Stimulated activated CD8-positive, alpha-beta memory T cell treated with anti-CD3 and anti-CD28 coated beads, Interleukin-7, amount 100 ng/mL, for 4 hours (primary cell): Measurements from ENCODE around the gene APBA1.

Source experiments
- DNase-seq, 2 donors: peaks; one replicate each; pipeline ENCODE4 v3.0.0-alpha.2; 2020; ENCODE audit warnings: low read depth in 2 of 2

The APBA1 gene

DNA sequence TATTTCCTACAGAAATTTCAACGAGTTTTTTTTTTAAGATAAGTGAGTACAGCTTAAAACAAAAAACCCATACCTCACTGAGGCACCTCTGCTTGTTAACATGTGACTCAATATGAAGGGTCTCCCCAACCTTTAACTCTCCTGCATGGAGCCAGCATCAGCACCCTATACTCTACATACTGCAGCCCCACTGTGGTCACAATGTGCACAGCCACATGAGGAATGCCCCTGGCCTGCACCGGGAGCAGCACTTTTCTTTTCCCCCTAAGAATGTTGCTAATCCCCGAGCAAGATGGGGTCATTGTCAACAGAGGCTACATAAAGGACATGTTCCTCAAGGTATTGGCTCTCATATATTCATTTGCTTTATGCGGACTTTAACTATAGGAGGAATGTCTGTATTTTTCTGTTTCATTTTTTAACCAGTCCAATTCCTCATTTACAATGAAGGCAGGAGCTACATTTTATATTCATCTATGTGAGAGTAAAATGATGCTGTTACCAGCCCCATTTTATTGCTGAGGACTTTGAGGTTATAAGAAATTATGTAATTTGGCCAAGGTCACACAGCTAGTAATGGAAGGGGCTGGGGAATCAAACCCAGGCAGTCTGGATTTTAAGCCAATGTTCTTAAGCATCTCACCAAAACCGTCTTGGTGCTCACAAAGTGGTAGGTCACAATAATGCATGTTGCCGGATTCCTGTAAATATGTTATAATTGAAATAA is 93.0 kb downstream of the APBA1 start:
- DNase-seq: no peak

DNA sequence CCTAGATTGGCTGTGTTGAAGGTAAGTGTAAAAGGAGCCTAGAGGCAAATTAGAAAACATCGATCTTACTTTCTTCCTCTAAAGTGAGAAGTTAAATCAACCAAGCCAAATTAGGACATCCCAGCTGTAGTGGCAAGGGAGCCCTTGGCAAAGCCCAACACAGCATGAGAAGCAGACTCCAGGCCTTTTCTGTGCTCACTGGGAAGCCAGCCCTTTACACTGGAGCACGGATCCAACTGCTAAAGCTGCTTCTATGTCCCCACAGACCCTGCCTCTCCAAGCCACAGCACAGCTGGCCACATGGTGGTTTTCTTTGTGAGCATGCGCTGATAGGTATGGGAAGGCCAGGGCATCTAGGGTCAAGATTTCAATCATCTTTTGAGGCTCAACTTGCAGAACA is 94.1 kb downstream of the APBA1 start:
- no peak for DNase-seq

DNA sequence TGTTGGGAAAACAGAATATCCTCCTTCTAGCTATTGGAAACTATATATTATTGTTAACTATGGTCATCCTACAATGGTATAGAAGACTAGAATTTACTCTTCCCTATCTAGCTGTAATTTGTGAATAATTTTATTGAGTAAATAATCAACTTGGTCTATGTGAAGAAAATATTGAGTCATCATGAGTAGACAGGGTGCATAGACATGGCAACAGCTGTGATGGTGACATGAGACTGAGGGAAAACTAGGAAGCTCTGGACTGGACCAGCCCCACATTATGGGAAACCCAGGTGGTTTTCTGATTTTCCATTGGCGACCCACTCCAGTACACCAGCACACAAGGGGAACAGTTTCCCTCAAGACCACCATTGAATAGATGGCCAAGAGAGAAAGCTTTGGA is 95.0 kb downstream of the APBA1 start:
- DNase-seq: no peak

DNA sequence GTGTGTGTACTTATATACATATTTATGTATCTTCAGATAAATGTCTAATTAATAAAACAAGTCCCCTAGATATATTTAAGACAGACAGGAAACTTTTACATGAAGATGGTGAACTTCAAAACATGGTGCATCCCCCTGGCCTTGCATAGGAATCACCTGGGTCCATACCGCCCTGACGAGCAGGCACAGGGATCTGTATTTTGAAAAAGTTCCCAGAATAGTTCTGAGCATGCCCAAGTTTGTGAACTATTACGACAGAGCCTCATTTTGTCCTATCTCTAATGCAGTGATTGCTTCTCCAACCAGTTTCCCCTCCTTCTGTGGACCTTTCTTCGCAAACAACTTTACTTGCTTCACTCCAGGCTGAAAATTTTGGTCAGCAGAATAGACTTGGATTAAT is 98.1 kb downstream of the APBA1 start:
- no peak for DNase-seq

DNA sequence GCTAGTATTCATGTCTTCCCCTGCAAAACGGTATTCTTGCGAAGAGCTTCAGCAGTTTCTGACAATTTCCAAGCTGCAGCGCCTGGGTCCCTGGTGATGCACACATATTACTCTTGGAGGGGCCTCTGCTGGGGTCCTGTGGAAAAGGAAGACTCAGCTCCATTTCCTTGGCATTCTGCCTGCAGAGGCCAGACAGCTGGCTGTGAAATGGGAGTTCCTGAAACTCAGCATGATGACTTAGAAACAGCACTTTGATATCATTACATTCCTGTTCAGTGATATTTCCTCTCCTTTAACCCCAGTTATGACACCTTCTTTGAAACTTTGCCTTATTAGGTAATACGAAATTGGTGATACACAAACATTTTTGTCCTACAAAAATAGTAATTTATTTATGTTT is 98.5 kb downstream of the APBA1 start:
- no peak for DNase-seq

DNA sequence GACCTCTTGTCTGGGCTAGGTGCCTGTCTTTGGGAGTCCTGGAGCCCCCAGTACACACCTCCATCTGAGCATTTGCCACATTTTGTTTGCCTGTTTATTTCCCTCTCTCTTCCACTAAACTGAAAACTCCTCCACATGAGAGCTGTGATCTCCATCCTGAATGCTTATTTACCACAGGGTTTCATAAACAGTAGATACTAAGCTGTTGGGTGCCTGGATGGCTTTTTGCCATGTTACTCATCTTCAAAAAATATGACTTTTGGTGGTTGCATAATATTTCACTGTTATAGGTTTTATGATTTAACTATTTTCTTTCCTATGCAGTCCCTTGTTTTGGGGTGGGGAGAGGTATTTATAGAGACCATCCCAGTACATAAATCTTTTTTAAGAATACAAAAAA is 99.6 kb downstream of the APBA1 start:
- no peak for DNase-seq

DNA sequence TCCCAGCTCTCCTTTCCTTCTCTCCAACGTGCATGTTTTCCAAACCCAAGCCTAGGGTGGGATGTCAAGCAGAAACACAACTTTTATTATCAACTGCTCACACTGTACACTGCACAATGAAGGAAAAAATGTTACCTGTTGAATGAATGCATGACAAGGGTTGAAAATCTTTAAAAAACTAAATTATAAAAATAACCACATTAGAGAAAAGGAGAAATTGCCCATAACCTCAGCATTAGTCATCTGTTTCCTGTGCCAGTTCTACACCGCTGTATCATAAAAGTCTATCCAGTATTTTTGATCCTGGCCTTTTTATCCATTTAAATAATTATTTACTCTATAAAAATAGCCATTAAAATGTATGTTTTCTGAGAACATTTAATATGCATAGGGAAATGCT is 101.1 kb downstream of the APBA1 start:
- DNase-seq: no peak

DNA sequence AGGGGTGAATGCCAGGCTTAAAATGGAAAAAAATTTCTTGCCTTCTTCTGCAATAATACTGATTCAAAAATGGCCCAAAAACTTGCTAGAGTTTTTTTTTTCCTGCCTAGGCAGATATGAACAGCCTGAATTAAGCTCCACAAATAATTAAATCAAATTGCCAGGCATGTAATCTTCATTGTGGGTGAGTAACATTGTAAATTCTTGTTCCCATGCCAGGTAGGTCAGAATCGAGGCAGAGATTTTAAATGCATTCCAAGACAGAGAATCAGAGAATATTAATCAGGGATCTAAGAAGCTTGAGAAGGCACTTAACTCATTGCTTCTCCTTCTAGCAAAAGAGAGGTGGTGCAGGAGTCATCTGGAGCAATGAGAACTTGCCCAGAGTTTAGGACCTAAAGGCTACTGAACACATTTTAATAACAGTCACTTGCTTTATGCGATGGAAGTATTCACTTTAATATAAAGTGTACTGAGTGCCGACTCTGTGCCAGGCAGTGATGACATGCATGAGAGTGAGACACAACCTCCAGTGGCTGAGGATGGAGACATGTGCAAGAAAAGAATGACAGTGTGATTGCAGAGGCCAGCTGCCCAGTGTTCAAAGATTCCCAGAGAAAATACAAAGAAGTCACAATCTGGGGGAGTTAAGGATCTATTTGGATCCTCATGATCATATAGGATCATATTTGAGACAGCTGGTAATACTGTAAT is 102.3 kb downstream of the APBA1 start:
- DNase-seq: no peak

DNA sequence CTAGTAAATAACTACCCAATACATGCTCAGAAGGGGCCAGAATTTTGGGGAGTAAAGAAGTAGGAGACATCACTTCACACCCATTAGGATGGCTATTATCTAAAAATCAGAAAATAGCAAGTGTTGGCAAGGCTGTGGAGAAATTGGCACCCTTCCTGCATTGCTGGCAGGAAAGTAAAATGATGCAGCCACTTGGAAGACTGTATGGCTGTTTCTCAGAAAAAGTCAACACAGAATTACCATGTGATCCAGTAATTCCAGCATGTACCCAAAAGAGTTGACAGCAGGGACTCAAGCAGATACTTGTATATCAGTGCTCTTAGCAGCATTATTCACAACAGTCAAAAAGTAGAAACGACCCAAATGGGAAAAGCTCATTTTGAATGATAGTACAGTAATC is 107.6 kb downstream of the APBA1 start:
- no peak for DNase-seq

DNA sequence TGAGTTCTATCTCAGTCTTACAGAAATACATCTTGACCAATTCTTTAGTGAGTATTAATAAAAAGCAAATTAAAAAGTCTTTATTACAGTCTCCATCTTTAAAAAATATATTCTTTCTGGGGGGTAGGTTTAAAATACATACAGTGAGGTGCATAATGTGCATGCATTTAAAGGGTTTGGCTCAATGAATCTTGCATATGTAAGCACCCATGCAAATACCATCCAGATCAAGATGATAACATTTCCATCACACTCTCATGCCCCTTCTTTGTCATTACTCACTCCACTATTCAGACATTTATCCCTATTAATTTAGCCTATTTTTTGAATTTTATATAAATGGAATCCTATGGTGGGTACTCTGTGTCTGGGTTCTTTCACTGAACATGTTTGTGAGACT is 113.0 kb downstream of the APBA1 start:
- no peak for DNase-seq

DNA sequence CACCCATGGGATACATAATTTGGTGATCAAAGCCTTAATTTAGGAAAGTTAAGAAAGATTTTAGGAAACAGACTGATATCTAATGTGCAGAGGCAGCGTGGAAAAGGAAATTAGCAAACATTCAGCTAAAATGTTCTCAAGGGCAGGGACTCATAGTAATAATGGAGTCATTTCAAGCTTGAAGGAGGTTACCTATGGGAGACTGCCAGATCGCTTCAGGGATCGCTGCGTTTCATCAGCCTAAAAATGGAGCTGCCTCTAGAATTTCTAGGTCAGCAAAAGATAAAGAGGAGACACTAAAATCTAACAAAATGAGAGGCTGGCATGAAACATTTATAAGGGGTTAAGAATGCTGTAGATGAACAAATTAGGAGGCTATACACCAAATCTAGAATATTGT is 115.5 kb downstream of the APBA1 start:
- no peak for DNase-seq

DNA sequence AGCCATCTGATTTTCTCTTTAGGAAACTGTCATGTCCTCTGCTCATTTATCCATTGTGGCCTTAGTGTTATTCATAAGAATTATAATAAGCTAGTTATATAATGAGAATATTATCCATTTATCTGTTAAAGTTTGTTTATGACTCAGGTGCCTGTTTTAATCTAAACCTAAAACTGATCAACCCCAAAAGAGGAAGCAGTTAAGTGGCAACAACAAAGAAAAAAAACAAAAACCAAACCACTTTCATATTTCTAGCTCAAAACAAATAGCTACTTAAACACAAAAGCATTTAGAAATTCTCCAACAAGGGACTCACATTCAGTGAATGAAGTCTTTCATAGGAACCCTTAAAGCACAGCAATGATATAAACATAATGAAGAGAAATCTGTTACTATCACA is 116.4 kb downstream of the APBA1 start:
- DNase-seq: no peak

DNA sequence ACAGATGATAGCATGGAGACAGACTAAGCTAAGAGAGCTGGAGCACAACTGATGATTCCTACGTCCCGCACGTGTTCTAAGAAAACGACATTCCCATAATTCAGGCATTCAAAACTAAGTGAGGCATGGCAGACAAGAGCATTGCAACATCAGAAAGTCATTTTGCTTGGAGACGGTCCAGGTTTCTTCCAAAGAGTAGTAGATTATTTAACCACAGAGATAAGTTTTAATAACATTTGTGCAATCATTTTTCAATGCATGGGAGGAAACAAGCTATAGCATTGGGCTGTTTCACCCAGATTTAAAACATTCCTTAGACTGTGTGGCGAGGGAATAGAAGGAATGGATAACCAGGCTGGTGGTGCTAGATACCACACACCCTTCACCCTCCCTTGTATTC is 117.2 kb downstream of the APBA1 start:
- no peak for DNase-seq

DNA sequence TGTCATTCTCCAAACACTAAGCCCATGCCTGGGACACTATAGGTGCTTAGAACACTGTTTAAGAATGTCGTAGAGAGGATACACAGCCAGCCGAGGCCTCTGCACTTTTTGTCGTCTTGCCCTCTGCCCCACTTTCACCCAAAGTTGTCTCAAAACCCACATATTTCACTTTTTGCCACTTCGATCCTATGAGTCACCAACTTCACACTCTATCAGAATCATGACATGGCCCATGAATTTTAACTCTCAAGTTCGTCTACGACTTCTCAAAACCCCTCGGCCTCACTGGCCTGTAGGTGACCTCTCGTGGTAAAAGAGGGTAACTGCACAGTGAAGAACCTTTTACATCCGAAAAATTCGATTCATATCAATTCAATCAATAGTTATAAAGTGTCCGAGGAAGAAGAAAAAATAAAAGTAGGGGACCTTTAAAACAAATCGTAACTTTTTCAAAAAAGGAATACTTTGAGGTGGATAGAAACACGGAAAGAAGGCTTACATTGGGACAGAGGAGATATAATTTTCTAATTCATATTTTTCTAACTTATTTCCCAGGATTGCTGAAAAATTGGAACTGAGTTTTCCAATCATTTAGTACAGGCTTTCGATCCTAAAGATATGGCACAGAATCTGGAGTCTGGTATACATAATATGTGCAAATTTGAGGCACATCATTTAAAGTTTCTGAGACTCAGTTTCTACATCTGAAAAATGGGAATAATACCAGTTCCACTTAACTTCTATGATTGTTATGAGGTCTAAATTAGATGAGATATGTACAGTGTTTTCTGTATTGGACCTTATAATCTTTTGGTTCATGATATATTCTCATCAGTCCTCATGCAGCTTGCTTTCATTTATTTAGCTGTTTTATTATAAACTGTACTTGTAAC is 122.6 kb downstream of the APBA1 start:
- DNase-seq: no peak

DNA sequence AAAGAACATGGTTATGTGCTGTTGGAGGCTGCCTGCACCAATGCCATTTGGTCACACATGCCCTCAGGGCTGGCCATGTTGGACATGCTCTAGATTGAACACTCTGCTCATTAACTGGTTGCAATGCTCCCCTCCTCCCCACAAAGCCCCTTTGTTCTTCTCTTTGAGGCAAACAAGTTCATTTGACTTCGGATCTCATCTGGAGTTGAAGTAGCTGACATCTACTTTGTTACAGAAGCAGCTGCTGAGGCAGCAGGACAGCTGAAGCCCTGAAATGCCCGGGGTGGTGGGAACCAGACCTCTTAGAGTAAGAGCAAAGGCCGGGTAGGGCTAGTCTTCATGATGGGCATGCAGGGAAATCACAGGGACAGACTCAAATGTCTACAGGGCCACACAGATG is 123.5 kb downstream of the APBA1 start:
- DNase-seq: no peak

DNA sequence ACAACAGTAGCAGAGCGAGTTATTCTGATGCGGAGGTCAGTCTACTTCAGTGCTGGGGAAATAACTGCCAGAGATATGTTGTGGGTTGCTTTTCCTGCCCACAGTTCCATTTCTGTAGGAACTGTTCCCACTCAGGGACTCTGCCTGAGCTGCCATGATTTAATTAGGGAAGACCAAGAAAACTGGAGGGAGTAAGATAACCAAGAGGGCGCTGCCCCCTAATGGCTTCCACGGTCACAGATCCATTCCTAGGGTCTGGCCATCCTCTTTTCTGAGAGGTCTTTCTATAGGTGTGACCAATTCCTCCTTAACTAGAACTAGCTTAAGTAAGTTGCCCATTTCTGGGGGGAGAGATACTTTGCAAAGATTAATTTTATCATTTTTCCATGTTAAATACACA is 125.9 kb downstream of the APBA1 start:
- no peak for DNase-seq

DNA sequence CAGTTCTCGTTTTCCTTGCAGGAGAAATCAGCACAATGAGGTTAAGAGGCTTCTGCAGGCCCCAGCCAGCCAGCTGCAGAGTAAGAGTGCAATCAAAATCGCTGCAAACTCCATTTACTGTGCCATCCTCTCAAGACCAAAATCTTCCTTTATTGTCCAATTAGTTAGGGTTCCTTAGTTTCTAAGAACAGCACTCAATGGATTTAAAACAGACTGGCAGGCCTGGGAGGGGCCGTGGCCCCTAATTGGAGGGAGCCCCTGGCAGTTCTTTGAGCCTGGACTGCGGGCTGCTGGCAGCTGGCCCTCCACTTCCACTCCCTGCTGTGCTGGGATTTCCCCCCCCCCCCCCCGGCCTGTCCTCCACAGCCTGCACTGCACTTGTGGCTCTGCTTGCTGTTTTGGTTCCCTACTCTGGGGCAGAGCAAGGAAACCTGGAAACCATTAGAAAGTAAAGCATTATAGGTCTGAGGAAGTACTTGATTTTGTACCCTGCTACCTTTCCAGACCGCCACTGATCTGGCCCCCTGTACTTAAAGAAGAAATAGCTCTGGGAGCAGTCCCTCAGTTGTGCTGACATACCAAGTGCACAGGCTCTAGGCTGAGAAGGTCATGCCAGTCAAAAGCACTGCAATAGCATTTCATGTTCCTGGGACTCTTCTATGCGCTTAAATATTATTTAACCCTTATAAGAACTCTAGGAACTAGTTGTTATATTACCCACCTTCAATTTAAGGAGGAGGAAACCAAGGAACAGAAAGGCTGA is 129.0 kb downstream of the APBA1 start:
- no peak for DNase-seq

DNA sequence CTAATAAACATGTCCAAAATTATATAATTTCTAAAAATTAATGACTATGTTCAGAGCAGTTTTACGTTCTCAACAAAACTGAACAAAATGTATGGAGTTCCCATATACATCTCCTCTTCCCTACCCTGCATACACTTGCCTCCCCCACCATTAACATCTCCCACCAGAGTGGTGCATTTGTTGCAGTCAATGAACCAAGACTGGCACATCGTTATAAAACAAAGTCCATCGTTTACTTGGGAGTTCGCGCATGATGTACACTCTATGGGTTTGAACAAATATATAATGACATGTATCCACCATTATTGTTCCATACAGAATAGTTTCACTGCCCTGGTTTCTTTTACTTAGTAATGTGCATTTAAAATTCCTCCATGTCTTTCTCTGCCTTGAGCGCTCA is 130.1 kb downstream of the APBA1 start:
- no peak for DNase-seq

DNA sequence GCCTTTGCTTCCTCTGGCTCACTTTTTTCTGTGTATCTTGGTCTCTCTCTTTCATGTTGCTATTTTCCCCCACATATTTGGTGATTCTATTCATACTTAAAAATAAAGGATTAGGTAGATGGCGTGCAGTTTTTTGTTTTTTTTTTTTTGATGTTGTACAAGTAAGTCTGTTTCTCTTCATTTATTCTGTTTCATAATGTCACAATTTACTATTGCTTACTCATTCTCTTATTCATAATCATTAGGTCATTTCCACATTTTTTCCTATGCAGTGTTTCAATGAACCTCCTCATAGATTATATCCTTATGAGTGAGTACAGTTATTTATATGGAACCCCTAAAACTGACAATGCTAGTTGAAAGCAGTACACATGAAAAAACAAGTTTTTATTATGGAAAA is 136.3 kb downstream of the APBA1 start:
- no peak for DNase-seq

DNA sequence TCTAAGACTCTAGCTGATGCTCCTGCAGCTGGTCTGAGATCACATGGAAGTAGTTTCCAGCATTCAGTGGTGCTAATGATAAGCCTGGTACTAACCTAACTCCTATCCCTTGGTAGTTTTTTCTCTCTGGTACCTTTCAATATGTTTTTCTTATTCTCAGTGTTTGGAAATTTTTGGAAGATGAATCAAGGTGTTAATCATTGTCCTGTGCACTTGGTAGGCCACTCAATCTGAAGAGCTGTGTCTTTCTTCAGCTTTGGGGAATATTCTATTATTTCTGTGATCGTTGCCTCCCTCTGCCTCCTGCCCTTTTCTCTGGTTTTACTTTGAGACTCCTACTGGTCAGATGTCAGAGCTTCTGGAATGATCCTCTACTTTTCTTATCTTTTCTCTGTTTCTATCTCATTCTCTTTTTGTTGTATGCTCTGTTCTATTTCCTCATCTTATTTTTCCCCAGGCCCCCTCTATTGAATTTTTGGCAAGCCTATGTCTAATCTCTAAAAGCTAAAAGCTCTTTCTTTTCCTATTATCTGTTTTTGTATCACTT is 136.8 kb downstream of the APBA1 start:
- no peak for DNase-seq

DNA sequence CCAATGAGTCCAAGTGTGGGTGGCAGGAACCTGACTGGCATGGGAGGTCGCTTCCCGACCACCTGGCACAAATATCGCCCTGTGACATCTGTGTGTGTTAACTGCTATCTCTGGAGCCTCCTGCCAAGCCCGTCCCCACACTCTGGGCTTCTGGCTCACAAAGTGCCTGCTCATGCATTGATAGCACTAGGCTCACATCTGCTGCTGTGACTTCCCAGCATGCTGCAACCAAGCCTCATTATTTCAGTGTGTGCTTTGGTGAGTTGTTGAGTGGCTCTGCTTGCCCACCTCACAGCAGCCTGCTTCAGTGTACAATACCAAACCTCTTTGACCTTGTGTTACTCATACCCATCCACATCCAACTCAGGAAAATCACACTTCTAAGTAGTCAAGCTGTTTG is 139.8 kb downstream of the APBA1 start:
- DNase-seq: no peak

DNA sequence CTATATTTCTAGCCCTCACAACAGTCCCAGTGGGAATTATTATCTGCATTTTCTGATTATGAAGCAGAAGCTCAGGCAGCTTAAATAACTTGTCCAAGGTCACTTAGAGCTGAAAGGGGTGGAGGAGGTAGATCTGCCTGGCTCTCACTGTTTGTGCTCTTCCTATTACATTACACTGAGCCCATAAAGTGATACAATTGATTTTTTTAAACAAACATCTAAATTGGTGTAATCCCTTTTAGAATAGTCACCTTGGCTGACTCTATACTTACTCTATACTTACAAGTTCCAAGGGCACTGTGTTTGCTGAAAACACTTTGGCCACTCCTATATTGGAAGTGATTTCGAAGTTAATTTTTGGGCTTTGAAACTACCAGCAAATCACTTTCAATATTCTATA is 144.7 kb downstream of the APBA1 start:
- DNase-seq: no peak
